GM19395 (cell line): Measurements from ENCODE around the gene PAX3.

Experiments
- ATAC-seq: cut with Tn5 transposase; IDR thresholded peaks from one replicate; pipeline ENCODE4 v1.9.1; 2021; ENCODE audit warnings: mild to moderate bottlenecking, moderate library complexity; ENCODE audit not compliant: unreplicated experiment

The PAX3 gene

DNA sequence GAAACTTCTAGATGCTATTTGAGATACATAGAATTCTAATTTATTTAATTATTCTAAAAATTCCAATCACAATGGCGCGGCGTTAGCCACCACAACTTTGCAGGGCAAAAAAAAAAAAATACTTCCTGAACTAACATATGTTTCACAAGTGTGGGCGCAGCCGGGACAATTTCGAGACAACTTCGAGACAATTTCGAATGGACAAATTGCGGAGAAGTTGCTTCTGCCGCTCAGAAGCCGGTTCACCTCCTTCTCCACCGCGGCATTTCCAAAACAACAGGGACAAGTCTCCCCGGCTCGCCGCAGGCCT is 842 bp downstream of the PAX3 start:
- no peak for ATAC-seq

GRCh38 chr2:222297600-222297935 is 1.2 kb downstream of the PAX3 start:
- ATAC-seq: no peak

- no peak for ATAC-seq
Observed at GRCh38 chr2:222296911-222297599, 1.7 kb downstream of the PAX3 start.

GRCh38 chr2:222296311-222296741 is 2.5 kb downstream of the PAX3 start:
- no peak for ATAC-seq

GRCh38 chr2:222295368-222296062 is 3.3 kb downstream of the PAX3 start:
- no peak for ATAC-seq

DNA sequence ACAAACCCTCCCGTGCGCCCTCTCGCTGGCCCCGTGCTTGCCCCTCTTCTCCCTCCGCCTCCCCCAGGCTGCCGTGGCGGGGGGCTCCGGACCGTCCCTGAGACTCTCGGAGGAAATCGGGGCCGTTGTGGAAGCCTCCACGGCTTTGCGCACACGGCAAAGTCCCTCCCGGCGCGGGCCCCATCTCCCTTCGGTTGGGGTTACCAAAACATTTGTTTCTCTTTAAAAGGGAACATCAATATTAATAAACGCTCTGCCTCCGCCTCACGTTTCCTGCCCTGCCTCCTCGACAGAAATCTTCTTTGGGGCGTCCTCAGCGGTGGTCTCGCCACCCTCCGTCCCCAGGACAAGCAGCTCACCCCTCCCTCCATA is 3.8 kb downstream of the PAX3 start:
- ATAC-seq: no peak

DNA sequence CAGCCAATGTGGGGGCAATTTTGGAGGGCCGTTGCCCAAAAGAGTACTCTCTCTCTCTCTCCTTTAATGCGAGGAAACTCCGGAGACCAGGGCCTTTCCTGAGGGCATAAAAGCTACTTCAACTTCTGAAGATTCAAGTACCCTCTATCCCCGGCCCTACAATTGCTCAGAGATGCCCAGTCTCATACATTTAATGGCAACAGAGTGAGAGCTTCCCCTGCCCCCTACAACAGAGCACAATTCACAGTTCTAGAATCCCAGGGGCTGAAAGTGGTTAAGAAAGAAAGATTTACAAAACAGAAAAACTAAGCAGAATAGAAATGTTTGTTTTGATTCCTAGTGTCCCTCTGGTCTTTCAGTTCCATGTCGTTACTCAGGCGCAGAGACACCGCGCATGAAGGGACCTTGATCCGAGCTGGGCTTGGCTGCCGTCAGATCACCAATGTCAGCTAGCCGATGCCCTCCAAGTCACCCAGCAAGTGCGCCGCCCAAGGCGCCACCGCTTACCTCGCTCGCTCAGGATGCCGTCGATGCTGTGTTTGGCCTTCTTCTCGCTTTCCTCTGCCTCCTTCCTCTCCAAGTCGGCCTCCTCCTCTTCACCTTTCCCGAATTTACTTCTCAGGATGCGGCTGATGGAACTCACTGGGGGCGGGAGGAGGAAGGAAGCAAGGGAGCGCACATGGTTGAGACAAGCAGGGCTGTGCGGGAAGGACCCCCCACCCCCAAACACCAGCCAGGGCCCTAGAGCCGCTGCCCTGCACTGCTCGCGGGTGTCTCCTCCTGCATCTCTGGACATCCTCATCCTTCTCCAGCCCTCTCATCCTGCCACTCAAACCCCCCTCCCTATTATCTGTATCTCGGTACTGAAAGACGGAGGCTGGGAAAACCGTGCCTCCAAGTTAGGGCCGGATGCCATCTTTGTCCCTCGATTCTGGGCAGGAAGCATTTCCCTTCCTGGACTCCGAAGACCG is 4.9 kb downstream of the PAX3 start:
- ATAC-seq: no peak

GRCh38 chr2:222292149-222293134 is 6.4 kb downstream of the PAX3 start:
- ATAC-seq: no peak

GRCh38 chr2:222291485-222291841 is 7.3 kb downstream of the PAX3 start:
- no peak for ATAC-seq

- no peak for ATAC-seq
Observed at GRCh38 chr2:222290736-222291484, 7.9 kb downstream of the PAX3 start.

GRCh38 chr2:222290401-222290735 is 8.4 kb downstream of the PAX3 start:
- ATAC-seq: no peak

GRCh38 chr2:222289278-222290160 is 9.3 kb downstream of the PAX3 start:
- ATAC-seq: no peak

- no peak for ATAC-seq
Observed at GRCh38 chr2:222288590-222289277, 10.1 kb downstream of the PAX3 start.

DNA sequence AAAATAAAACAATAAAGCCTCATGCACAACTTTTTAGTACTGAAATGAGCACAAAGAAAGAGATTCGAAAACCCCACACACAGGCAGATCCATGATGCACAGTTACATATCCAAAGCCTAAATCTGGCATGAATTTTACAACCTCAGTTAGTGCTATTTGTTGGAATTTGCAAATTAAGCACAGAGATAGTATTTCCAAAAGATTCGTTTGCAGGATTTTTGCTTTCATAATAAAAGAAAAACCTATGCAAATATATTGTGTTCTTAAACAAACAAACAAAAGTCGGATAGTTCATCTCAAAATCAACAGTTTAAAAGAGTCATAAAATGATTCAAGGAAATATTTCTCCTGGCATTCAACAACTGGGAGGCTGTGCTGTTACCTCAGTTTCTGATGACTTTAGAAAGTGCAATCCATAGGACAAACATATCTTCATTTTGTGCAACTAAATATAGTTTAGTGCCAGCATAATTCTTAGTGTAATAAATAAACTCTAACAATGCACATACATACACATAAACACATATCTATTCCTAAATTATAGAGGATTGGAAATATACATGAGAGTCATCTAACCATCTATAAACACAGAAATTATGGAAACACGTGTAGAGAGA is 10.8 kb downstream of the PAX3 start:
- ATAC-seq: no peak

DNA sequence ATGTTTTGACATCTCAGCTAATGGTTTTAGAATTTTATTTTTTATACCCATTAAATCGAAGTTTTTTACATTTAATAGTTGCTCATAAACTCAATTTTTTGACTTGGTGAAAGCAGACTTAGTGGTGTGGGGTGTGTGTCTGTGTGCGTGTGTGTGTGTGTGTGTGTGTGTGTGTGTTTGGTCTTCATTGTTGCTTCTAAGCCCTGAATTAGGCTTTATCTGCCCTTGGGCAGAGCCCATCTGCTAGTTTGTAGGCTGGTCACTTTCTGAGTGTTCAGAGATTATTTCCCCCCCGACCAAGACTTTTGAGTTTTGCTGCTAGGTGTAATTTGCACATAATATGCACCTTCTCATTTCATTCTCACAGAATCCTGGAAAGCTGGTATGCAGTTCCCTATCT is 14.3 kb downstream of the PAX3 start:
- ATAC-seq: no peak

DNA sequence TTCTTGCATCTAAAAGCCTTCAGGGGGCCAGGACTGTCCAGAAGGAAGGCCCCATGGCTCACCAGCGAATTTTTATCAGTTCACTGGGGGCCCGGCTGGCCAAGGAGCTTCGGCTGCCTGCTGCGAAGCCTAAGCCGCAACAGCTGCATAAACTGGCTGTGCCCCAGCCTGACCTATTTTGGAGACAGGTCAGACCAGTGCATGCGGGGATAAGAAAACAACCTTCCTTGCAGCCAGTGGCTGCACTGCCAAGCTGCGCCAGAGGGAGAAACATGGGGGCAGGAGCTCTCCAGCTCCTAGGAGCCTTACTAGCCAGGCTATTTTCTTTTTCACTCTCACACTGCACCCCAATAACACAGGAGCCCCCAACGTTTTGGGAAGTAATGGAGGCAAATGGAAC is 15.2 kb downstream of the PAX3 start:
- no peak for ATAC-seq

DNA sequence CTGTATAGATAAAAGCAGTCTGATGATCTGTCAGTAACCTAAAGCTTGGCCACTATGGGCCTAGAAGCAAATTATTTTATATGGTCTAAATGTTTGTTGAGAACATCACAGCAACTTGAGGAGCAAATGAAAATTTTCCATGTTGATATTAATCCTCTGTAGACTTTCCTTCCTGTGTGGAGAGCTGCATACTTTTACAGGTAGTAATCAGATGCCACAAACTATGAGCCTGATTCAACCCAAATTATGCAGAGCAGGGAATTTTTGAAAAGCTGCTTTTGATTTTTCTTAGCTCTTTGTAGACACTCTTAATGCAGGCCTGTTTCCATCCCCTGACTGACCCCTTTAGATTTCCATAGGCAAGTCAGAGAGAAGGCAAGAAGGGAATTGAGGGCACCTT is 17.3 kb downstream of the PAX3 start:
- no peak for ATAC-seq

GRCh38 chr2:222280795-222281194 is 18.0 kb downstream of the PAX3 start:
- no peak for ATAC-seq
